ENCODE data around the gene MAST4.

- no peak for TF ChIP-seq POLR2A (IDR thresholded peaks at IDR 0.05; ENCODE audit: low read length)
- TF ChIP-seq CTCF (IDR thresholded peaks at IDR 0.05), result no peak
These were observed 568.8 kb downstream of the MAST4 start for GRCh38 chr5:67164856-67165525.

All from A549 (cell line).